SK-N-MC (cell line): ENCODE data around the gene CACNB2.

ENCODE experiments used
- EZH2 ChIP-seq: fragments of 200-600 bp; sonication (generic); IDR thresholded peaks from one replicate; pipeline ENCODE4 v1.6.1; 2017; ENCODE audit warnings: antibody characterized with exemption
- FOXP2 ChIP-seq: optimal IDR thresholded peaks from 2 replicates; pipeline ENCODE3; 2011; ENCODE audit warnings: mild to moderate bottlenecking, moderate library complexity; ENCODE audit not compliant: insufficient read depth; ENCODE audit errors: extremely low read length, control extremely low read depth
- POLR2AphosphoS5 ChIP-seq: IDR thresholded peaks from 2 replicates; pipeline ENCODE4 v1.6.1; 2012; ENCODE audit warnings: mild to moderate bottlenecking, low read depth, low read length, borderline replicate concordance

- no peak for TF ChIP-seq EZH2
- TF ChIP-seq POLR2AphosphoS5, result no peak
- TF ChIP-seq FOXP2, result no peak
Measured at GRCh38 chr10:18282094-18282493, 141.9 kb downstream of the CACNB2 start.
